ENCODE measurements around the gene POLR3H. TPM values are rescaled to one million over a fixed set of nuclear protein-coding genes. Genes with fewer than 3 reads are reported as not detected.

POLR3H gene
- polyA plus RNA-seq, 3 donors: 28.7 to 31.2 (median 30.9) TPM

DNA sequence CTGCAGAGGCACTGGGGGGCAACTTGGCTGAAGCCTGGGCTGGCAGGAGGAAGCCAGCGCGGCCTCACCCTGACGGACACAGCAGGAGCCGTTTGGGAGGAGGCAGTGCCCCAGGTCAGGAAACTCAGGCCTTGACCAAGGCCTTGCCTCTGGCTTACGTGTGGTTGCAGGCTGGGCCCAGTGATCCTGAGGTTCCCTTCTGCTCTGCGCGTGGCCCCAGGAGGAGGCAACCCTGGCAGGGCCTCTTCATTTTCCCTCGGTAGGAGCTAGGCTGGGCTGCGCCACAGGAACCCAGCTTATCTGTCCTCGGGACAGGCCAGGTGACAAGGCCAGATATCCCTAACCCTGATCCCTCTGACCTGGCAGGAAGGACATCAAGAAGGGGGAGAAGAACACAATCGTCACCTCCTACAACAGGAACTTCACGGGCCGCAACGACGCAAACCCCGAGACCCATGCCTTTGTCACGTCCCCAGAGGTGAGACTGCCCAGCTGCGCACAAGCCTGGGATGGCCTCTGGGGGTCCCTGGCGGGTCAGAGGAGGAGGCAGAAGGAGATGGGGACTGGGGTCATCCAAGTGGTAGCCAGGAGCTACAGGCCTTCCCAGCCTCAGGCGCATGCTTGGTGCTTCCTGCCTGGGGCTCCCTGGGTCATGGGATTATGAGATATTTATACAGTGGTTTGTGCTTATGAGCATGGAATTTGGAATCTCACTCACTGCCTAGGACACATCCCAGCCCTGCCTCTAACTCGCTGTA is 20.6 kb downstream of the POLR3H start:
- no peak for DNase-seq (ENCODE audit: low read depth in 3 of 3, low spot score in 2 of 3)

GRCh38 chr22:41522813-41523212 is 21.5 kb downstream of the POLR3H start:
- no peak for DNase-seq (ENCODE audit: low read depth in 3 of 3, low spot score in 2 of 3)

DNA sequence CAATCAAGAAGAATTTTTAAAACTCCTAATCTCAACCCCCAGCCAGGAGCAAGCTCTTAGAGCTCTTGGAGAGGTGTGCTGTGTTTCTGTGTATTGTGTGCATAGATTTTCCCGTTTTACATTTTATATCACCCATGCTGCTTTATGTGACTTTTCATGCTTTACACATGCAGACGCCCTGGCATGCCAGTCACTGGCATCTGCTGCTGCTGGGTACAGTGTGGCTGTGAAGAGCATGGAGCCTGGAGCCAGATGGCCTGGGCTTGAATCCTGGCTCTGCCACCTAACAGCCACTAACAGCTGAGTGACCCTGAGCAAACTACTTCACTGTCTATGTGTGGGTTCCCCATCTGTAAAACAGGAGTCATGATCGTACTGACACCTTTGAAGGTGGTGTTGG is 23.1 kb downstream of the POLR3H start:
- DNase-seq (ENCODE audit: low read depth in 3 of 3, low spot score in 2 of 3): no peak

DNA sequence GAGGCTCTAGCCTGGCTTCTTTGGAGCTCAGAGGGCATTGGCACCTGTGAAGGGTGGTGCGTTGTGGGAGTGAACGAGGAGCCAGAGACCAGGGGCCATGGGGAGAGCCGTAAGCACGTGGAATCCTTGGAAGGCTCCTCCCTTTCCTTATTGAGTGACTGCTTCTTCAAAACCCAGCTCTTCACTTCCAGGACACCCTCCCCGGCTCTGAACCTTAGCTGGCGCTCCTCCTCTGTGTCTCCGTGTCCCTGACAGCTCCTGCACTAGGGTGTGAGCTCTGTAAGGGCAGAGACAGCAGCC is 26.3 kb downstream of the POLR3H start:
- no peak for DNase-seq (ENCODE audit: low read depth in 3 of 3, low spot score in 2 of 3)

- DNase-seq (ENCODE audit: low read depth in 3 of 3, low spot score in 2 of 3): peak in 1 of 3 donors; percentile 33
Measured at GRCh38 chr22:41517172-41518047, 26.9 kb downstream of the POLR3H start.

DNA sequence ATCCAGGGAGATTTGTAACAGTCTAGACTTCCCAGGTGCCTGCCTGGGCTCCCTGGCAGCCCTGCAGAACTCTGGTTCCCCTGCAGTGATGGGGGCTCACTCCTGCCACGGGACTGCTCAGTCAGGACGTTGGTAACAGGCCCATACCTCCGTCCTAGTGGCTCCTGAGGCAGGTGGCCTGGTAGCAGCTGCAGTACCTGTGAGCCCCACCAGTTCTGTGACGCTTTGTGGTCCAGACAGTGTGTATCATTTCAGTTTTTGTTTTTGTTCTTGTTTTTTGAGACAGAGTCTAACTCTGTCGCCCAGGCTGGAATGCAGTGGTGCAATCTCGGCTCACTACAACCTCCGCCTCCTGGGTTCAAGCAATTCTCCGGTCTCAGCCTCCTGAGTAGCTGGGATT is 27.8 kb downstream of the POLR3H start:
- DNase-seq (ENCODE audit: low read depth in 3 of 3, low spot score in 2 of 3): no peak

DNA sequence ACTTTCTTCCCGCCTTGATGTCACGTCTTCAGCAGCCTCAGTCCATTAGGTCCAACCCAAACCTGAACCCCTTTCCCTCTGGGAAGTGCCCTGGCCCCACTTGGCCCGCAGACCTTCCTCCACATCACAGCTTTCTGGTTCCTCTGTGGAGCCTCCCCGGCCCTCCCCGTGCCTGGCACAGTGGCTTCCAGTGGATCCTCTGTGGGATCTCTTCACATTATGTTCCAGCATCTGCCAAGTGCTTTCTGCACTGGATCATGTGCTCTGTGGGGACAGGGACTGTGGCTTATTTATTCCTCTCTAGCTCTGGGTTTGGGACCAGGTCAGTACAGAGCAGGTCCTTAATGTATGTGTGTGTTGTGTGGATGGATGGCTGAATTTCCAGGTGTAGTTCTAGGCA is 30.9 kb downstream of the POLR3H start:
- no peak for DNase-seq (ENCODE audit: low read depth in 3 of 3, low spot score in 2 of 3)

DNA sequence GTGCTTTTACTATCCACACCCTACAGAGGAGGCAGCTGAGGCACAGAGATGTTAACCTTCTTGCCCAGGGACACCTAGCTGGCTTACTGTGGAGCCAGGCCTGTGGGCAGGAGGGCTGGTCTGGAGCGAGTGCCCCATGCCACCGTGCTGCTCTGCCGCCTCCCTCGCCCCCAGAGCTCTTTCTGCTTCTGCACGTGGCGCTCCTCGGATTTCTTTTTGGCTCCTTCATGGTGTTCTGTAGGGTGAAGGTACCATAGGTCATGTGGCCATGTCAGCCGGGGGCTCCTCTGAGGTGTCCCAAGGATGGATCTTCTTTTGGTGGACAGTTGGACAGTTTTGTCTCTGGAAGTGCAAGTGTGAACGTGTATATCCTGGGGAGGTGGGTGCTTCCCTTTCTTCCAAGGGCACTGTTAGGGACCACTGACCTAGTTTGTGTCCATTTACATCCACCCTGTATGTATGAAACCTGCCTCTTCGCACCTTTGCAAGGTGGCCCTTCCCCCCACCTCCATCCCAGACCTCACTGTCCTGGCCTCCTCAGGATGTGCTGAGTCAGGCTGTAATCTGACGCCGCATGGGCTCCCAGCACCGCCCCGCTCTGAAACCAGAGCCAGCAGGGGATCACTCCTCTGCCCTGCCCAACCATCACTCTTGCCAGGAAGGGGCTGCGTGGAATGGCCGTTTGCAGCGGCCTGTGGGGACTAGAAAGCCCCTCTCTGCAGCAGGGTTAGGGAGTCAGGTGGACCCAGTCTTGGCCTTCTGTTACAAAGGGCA is 31.7 kb downstream of the POLR3H start:
- DNase-seq (ENCODE audit: low read depth in 3 of 3, low spot score in 2 of 3): peak in 2 of 3 donors; percentile 42 to 54

DNA sequence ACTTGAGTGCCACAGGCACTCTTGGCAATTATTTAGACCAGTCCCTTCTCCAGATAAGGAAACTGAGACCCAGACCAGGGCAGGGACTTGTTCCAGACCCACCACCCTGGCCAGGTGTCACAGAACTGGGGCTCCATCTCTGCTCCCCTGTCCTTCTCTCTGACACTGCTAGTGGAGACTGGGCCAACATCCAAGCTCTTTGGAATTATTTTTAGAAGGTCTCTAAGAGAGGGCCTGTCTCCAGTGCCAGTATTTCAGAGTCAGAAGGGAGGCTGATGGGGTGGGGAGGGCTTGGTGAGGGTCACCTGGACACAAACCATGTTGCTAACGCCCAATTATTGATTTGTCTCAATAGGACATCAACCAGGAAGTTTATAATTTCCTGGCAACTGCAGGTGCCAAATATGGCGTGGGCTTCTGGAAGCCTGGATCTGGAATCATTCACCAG is 32.7 kb downstream of the POLR3H start:
- DNase-seq (ENCODE audit: low read depth in 3 of 3, low spot score in 2 of 3): no peak

- no peak for DNase-seq (ENCODE audit: low read depth in 3 of 3, low spot score in 2 of 3)
Measured at GRCh38 chr22:41508770-41509170, 35.5 kb downstream of the POLR3H start.

- DNase-seq (ENCODE audit: low read depth in 3 of 3, low spot score in 2 of 3): no peak
Measured at GRCh38 chr22:41507330-41508063, 36.8 kb downstream of the POLR3H start.

GRCh38 chr22:41505511-41506220 is 38.6 kb downstream of the POLR3H start:
- no peak for DNase-seq (ENCODE audit: low read depth in 3 of 3, low spot score in 2 of 3)

DNA sequence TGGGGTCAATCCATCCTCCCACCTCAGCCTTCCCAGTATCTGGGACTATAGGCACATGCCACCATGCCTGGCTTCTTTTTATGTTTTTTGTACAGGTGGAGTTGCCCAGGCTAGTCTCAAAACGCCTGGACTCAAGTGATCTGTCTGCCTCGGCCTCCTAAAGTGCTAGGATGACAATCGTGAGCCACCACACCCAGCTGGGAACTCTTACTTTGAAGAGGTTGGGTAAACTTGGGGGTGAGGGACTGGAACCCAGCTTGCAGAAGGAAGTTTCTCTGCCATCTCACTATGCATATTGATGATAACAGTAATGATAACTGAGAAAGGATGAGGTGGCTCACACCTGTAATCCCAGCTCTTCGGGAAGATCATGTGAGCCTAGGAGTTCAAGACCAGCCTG is 39.5 kb downstream of the POLR3H start:
- no peak for DNase-seq (ENCODE audit: low read depth in 3 of 3, low spot score in 2 of 3)

GRCh38 chr22:41504397-41504796 is 39.9 kb downstream of the POLR3H start:
- DNase-seq (ENCODE audit: low read depth in 3 of 3, low spot score in 2 of 3): no peak

DNA sequence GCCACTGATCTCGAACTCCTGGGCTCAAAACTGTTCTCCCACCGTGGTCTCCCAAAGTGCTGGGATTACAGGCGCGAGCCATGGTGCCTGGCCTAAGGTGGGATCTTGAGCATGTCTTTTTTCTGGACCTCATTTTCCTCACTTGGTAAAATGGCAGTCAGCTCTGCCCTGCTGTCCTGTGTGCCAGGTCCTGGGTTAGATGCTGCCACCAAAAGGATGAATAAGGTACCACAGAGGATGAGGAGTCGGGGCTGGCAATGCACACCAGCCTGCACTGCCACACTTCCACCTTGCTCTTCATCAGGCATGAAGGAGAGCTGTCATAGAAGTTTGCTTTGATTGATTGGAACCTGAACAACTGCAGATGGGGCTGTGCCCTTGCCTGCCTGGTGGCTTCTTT is 43.1 kb downstream of the POLR3H start:
- no peak for DNase-seq (ENCODE audit: low read depth in 3 of 3, low spot score in 2 of 3)

- no peak for DNase-seq (ENCODE audit: low read depth in 3 of 3, low spot score in 2 of 3)
Measured at GRCh38 chr22:41500303-41500702, 44.0 kb downstream of the POLR3H start.

DNA sequence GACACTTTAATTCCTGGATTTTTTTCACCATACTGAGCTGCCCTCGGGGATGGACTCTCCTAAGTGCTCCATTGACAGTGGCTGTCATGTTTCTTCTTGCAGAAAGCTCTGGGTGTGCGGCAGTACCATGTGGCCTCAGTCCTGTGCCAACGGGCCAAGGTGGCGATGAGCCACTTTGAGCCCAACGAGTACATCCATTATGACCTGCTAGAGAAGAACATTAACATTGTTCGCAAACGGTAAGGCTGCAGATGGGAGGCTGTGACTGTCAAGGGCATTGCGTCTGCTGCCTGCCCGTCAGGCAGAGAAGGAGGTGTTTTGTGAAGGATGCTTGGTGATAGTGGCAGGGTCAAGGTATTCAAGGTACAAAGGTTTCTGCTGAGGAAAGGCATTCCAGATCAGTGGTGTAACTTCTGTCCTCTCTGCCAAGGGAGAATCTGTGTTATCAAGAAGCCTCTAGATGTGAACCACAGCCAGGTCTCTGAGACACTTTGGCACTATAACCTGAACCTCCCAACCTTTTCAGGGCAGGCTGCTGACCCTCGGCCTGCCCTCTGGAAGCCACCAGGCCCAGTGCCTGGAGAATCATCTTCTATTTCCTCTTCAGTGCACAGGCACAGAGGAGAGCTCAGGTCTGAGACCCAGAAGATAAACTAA is 44.5 kb downstream of the POLR3H start:
- no peak for DNase-seq (ENCODE audit: low read depth in 3 of 3, low spot score in 2 of 3)

GRCh38 chr22:41498303-41498835 is 45.9 kb downstream of the POLR3H start:
- no peak for DNase-seq (ENCODE audit: low read depth in 3 of 3, low spot score in 2 of 3)
